Lung (tissue), 12 donors: ENCODE results near the gene CEP57L1. TPM values are rescaled to one million over a fixed set of nuclear protein-coding genes. Genes with fewer than 3 reads are reported as not detected.

Experiments used
- ATAC-seq: fragments of 200-7000 bp; cut with Tn5 transposase; one replicate; pipeline ENCODE4 v1.9.1; 2020; ENCODE audit warnings: moderate number of reproducible peaks; ENCODE audit not compliant: insufficient read depth, low FRiP score
- DNase-seq, 3 donors: peaks; one replicate each; pipeline ENCODE4 v3.0.0-alpha.2; 2013 to 2017
- H3K27ac ChIP-seq, 2 donors: one replicate each; pipeline ENCODE4 v1.5.1; 2013; ENCODE audit warnings: mild to moderate bottlenecking in 2 of 2, moderate library complexity in 2 of 2, control low read depth in 1 of 2, inconsistent platforms in 1 of 2, low read depth in 1 of 2, low read length in 1 of 2
- H3K27me3 ChIP-seq, 3 donors: one replicate each; pipeline ENCODE4 v1.5.1; 2013; ENCODE audit warnings: low read length in 2 of 3; ENCODE audit not compliant: control insufficient read depth in 3 of 3, insufficient read depth in 3 of 3
- H3K36me3 ChIP-seq, 4 donors: one replicate each; pipeline ENCODE4 v1.5.1; 2013; ENCODE audit warnings: low read length in 4 of 4, mild to moderate bottlenecking in 1 of 4, moderate library complexity in 1 of 4; ENCODE audit not compliant: control insufficient read depth in 4 of 4, insufficient read depth in 4 of 4
- H3K4me1 ChIP-seq, 5 donors: one replicate each; pipeline ENCODE4 v1.5.1; 2013; ENCODE audit warnings: low read length in 5 of 5, mild to moderate bottlenecking in 2 of 5, moderate library complexity in 1 of 5; ENCODE audit not compliant: control insufficient read depth in 5 of 5, insufficient read depth in 5 of 5
- H3K4me3 ChIP-seq: one replicate; pipeline ENCODE4 v1.5.1; 2013; ENCODE audit warnings: mild to moderate bottlenecking, control low read depth, moderate library complexity
- H3K9ac ChIP-seq, 2 donors: one replicate each; pipeline ENCODE4 v1.5.1; 2013; ENCODE audit warnings: low read length in 2 of 2, control low read depth in 1 of 2; ENCODE audit not compliant: insufficient read depth in 1 of 2
- H3K9me3 ChIP-seq, 4 donors: one replicate each; pipeline ENCODE4 v1.5.1; 2013; ENCODE audit warnings: low read length in 3 of 4, mild to moderate bottlenecking in 1 of 4, moderate library complexity in 1 of 4; ENCODE audit not compliant: control insufficient read depth in 4 of 4, insufficient read depth in 3 of 4
- CTCF ChIP-seq: IDR thresholded peaks from 2 replicates; pipeline ENCODE4 v1.5.1; 2012; ENCODE audit warnings: mild to moderate bottlenecking; ENCODE audit errors: control extremely low read depth, extremely low read depth
- WGBS, 2 donors: extraction: QIAGEN DNeasy Blood & Tissue Kit; methylation state at CpG; one replicate each; pipeline ENCODE4 v1.1.7; 2013; 5-methylcytosine and 5-hydroxymethylcytosine counted together
- polyA plus RNA-seq, 2 donors: library from polyadenylated mRNA; stranded (reverse); fragments of 200-250 nt; gene quantifications; one replicate each; pipeline ENCODE4 v1.2.1, GENCODE V29; 2013
- total RNA-seq, 2 donors: library from RNA; depleted of rRNA in 1 of 2; stranded (reverse); fragments of >200 nt in 1 of 2; gene quantifications; one replicate each; pipeline ENCODE4 v1.2.1, GENCODE V29; 2014 to 2021
- donor health status: control.
- donor health status: control.
- donor health status: Bipolar disorder and iron deficiency.
- donor health status: healthy.
- donor health status: DM: yes; HTN: yes; CAD: no.

The CEP57L1 gene
- total and polyA plus RNA-seq, 4 donors = 4.8 to 44.3 (median 8.2) TPM

DNA sequence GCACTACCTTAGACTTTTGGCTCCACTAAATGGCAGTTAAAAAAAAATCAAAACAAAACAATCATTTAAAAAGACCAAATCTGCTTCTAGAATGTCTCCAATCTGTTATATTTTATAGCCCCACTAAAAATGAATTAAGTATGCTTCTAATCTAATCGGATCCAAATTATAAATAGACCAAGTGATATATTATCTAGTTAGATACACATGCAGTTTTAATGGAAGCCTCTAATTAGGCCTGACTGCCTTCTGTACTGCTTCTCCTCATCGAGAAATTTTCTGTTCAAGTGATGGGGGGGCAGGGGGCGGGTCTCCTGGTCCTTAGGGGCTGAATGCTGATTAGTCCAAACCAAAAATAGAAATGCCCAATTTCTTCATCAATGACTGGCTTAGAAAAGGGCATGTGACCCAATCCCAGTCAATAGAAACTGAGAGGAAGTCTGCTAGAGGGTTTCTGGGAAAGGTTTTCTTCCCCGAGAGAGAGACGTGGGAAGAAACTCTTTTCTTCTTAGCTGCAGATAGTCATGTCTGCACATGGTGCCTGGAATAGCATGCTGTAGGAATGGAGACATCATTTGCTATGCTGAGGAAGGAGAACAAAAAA is 7.5 kb upstream of the CEP57L1 start:
- Histone ChIP-seq H3K9ac (no peak overlapping the region), H3K9me3 (no peaks in the 10 kb centered on the region), H3K27ac (peak overlapping the region in 1 of 2 donors; percentile 56), H3K4me3 (no peak overlapping the region), H3K4me1 (peaks cover 0 to 24% (median 10%) of the 10 kb centered on the region in 5 donors), H3K27me3 (no peaks in the 10 kb centered on the region), H3K36me3 (peaks cover 0 to 3% (median 1%) of the 10 kb centered on the region in 4 donors)
- TF ChIP-seq CTCF = no peak
- WGBS, 2 donors = 72 to 81% methylated on average over 5 of the region's 5 CpGs
- DNase-seq = no peak
- ATAC-seq = no peak

- peaks cover 0 to 3% (median 1%) of the 10 kb centered on the region in 4 donors for H3K36me3 ChIP-seq
- no peak for DNase-seq
- H3K4me1 ChIP-seq = peaks cover 0 to 33% (median 12%) of the 10 kb centered on the region in 5 donors
- H3K4me3 ChIP-seq = no peak overlapping the region
- no peaks in the 10 kb centered on the region for H3K9me3 ChIP-seq
- H3K27ac ChIP-seq = peak overlapping the region in 1 of 2 donors; percentile 33
- H3K9ac ChIP-seq = no peak overlapping the region
- H3K27me3 ChIP-seq = no peaks in the 10 kb centered on the region
- WGBS, 2 donors = 80 to 84% methylated on average over 1 of the region's 1 CpG
- no peak for TF ChIP-seq CTCF
- ATAC-seq = no peak
Observed at GRCh38 chr6:109088995-109089394, 6.3 kb upstream of the CEP57L1 start.

- H3K27ac ChIP-seq = peak overlapping the region in 1 of 2 donors; percentile 7
- DNase-seq = no peak
- WGBS, 2 donors = 91 to 94% methylated on average over 5 of the region's 5 CpGs
- H3K4me1 ChIP-seq = peaks cover 0 to 39% (median 17%) of the 10 kb centered on the region in 5 donors
- H3K9me3 ChIP-seq = no peaks in the 10 kb centered on the region
- TF ChIP-seq CTCF = no peak
- peaks cover 0 to 4% (median 2%) of the 10 kb centered on the region in 4 donors for H3K36me3 ChIP-seq
- H3K27me3 ChIP-seq = no peaks in the 10 kb centered on the region
- H3K9ac ChIP-seq = no peak overlapping the region
- no peak for ATAC-seq
- H3K4me3 ChIP-seq = no peak overlapping the region
Observed at GRCh38 chr6:109091314-109092024, 3.8 kb upstream of the CEP57L1 start.
